ENCODE measurements around the gene NLRP6.
A peak's percentile ranks its signal among the peaks of the same experiment; 100 is the strongest.
"Not testable (repeated sequence)": the region's sequence is repeated elsewhere in the genome, so short reads cannot be mapped to it uniquely, and the experiment has no call there.

Gene NLRP6

DNA sequence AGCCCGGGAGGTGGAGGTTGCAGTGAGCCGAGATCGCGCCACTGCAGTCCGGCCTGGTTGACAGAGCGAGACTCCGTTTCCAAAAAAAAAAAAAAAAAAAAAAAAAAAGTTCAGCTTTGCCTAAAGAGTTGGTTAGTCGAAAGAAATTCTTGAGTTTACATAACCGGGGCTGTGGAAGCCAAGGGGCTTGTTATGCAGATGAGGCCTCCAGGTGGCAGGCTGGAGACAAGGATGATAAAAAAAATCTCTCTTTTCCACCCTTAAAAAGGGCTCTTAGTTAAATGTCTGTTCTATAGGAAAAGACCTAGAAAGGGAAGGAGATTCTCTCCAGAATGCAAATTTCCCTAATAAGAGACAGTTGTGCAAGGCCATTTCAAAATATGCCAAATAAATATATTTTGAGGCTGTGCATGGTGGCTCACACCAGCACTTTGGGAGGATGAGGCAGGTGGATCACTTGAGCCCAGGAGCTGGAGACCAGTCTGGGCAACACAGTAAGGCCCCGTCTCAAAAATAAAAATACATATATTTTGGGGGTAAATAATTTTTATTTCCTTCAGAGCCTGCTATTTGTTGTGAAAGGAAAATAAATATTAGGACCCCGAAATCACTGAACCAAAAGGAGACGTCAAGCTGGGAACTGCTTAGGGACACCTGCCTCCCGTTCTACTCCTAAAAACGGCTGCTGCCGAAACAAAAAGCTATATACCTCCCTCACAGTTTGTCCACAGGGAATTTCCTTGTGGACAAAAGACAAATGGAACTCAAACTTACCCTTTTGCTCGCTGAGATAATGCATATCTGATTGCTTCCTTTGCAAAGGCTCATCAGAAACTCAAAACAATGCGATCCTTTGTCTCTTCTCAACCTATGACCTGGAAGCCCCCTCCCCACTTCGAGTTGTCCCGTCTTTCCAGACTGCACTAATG lies 27.0 kb downstream of the NLRP6 start:
- DNase-seq (ENCODE audit: extremely low spot score, insufficient read length, low read depth): no peak
- peak; percentile 69 for FAIRE-seq

DNA sequence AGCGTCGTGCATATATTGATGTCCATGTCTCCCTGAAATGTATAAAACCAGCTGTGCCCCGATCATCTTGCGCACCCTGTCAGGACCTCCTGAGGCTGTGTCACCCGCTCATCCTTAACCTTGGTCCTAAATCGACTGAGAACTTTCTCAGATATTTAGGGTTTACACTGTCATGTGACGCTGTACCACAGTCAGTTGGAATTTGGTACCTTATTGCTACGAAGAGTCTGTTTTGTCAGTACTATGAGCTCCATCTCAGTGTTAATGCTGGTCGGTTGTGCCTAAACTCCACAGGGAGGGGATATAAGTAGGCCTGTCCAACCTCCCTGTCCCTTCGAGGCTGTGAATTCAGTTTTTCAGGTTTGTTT lies 27.6 kb downstream of the NLRP6 start:
- no peak for FAIRE-seq
- DNase-seq (ENCODE audit: extremely low spot score, insufficient read length, low read depth): no peak

DNA sequence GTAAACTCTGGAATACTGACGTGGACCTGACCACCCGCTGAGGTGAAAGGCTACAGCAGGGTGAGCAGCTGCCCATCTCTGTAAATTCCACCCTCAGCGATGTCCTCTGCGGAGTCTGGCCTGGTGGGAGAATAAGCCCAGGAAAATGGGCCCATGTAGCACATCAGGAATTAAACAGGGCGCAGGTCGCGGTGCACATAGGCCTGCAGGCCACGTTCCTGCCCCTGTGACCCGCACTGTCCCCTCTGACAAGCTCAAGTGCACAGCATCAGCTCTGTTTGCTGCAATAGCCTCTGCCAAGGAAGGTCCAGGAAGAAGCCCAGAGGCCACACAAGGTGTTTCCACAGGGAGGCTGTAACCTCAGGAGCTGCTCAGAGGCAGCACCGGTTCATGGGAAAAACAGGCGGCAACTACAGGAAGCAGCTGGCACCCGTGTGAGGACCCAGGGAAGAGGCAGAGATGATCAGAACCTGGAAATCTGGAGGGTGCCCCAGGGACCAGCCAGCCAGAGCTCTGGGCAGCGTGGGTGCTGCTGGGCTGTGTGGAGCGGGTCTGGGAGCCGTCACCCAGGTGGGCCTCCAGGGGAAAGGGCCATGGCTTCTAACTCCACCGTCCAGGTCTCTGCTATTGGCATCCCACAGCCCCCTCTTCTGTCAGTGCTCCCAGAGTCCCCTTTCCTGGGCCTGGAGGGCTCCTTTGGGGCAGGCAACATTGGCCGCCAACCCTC lies 28.6 kb downstream of the NLRP6 start:
- DNase-seq (ENCODE audit: extremely low spot score, insufficient read length, low read depth) (no peak), FAIRE-seq (no peak)

DNA sequence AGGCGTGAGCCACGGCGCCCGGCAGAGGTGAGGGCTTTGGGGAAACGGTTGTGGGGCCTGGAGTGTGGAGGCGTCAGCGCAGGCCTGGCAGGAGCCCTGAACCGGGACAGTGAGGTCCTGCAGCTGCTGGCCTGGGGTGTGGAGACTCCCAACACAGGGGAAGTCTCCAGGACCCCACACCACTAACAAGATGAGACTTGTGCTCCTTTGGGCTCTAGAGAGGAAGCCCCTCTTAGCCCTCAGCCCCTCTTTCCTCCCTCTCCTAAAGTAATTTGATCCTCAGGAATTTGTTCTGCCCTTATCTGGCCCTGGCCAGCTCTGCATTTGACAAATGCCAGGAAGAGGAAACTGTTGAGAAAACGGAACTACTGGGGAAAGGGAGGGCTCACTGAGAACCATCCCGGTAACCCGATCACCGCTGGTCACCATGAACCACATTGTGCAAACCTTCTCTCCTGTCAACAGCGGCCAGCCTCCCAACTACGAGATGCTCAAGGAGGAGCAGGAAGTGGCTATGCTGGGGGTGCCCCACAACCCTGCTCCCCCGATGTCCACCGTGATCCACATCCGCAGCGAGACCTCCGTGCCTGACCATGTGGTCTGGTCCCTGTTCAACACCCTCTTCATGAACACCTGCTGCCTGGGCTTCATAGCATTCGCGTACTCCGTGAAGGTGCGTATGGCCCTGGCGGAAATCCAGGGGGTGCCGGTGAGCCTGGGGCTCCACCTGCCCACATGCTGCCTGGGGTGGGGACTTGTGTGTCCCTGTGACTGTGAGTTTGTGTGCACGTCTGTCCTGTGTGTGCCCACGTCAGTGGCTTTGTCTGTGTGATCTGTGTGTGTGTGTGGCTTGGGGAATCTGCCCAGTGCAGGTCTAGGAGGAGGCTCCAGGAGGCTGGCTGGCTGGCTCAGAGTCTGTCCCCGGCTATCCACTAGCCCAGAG lies 29.8 kb downstream of the NLRP6 start, which contains the start of gene IFITM2:
Gene IFITM2 (plus strand): TSS at position 51 of the 943 bp plus-strand sequence. CDS start 377 bp downstream, at position 428.
- peak; percentile 71 for FAIRE-seq

DNA sequence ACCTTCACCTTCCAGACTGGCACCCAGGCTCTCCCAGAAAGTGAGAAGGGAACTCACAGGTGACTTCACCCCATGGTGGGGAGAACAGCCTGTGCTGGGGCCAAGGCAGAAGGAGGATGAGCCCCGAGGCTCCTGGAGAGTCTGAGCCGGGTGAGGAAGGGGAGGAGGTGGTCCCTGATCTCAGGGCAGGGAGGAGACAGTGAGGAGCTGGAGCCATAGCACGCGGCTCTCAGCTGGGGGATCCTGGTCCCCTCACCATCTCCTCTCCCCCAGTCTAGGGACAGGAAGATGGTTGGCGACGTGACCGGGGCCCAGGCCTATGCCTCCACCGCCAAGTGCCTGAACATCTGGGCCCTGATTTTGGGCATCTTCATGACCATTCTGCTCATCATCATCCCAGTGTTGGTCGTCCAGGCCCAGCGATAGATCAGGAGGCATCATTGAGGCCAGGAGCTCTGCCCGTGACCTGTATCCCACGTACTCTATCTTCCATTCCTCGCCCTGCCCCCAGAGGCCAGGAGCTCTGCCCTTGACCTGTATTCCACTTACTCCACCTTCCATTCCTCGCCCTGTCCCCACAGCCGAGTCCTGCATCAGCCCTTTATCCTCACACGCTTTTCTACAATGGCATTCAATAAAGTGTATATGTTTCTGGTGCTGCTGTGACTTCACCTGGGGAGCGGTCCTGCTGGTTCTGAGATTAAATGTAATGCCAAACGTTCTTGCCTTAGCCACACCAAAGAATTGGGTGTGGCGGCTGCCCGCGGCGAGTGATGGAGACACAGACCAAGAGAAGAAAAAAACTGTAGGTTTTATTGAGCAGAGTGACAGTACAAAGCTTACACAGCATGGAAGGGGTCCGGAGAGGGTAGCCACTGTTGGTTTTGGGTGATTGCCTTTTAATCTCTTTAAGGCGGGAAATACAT lies 30.8 kb downstream of the NLRP6 start:
- not testable (repeated sequence) for FAIRE-seq; DNase-seq (ENCODE audit: extremely low spot score, insufficient read length, low read depth)

More for the DNA sequence above, 29.8 kb downstream of the NLRP6 start, which contains the start of gene IFITM2:
- not testable (repeated sequence) for DNase-seq (ENCODE audit: extremely low spot score, insufficient read length, low read depth)

DNA sequence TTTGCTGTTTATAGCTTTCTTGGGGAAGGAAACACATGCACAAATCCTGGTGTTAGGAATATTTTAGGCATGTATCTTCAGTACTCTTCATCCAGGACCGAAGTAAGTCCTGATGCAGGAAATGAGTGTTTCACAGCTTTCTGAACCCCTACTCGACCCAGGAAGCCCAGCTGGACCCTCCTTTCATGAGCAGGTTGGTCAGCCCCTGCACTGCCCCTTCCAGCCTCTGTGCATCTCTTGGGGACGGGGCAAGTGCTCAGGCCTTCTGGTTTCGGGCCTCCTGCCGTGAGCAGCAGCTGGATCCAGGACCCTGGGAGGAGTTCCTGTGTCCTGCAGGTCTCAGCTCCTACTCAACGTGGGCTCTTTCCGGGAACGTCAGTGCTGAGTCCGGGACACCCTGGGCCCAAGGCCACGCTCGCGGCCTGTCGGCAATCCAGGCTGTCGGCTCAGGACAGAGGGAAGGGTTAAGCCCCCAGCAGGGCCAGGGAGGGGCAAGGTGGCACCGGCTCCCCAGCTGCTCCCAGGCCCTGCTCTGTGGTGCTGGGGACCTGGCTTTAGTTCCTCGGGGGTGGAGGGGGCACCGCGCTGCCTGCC lies 31.9 kb downstream of the NLRP6 start:
- DNase-seq (ENCODE audit: extremely low spot score, insufficient read length, low read depth); FAIRE-seq: not testable (repeated sequence)

DNA sequence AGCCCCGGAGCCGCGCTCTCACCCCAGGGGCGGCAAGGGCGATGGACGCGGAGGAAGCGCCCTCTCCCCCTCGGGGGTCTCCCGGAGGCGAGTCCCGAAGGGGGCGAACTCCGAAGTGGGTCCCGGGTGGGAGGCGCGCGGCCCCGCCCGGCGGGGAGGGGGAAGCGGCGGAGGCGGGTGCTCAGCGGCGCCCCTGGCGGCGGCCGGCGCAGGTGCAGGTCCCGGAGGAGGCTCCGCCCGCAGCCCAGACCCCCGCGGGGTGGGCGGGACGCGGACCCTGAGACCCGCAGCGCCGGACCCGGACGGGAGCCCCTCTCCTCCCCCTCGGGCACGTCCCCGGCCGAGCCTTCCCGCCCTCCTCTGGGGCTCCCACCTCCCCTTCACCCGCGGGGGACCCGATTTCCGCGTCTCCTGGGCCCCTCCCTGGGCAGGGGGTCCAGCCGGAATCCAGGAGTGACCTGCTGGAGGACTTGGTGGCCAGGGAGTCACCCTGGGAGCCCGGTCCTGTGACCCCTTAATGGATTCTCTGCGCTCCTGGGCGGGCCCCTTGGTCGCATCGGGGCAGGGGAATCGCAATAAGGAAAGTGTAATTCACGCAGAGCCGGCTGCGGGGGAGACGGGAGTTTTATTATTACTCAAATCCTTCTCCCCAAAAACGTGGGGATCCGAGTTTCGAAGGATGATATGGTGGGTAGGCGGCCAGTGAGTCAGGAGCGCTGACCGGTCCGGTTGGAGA lies 33.0 kb downstream of the NLRP6 start:
- DNase-seq (ENCODE audit: extremely low spot score, insufficient read length, low read depth): not testable (repeated sequence)
- peak; percentile 71 for FAIRE-seq

DNA sequence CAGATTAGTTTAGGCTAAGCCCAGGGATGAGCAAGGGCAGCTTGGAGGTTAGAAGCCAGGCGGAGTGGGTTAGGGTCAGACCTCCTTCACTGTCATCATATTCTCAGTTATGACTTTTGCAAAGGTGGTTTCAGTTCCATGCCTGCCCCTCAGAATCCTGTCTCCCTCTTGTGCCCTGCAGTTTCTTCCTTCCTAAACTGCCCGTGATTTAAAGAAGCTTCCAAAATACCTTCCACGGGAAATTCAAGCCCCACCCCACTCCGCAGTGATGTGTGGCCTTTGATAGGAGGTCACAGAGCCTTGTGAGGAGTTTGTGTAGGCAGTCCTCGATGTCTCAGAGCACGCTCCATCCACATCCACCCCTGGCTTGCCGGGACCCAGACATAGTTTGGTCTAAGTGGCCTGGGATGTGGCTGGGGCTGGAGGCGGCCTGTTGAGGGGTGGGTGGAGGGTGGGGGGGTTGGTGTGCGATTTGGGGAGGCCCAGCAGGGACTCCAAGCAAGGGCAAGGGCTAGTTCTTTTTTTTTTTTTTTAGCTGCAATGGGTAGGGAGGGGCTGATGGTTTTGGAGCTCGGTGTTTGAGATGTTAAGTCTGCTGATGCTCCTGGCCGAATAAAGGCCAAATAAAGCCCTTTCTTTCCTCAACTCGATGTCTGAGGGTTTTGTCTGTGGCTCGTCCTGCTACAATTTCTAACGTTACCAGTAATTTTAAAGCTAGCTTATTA lies 34.0 kb downstream of the NLRP6 start:
- FAIRE-seq: peak; percentile 56
- DNase-seq (ENCODE audit: extremely low spot score, insufficient read length, low read depth): no peak

DNA sequence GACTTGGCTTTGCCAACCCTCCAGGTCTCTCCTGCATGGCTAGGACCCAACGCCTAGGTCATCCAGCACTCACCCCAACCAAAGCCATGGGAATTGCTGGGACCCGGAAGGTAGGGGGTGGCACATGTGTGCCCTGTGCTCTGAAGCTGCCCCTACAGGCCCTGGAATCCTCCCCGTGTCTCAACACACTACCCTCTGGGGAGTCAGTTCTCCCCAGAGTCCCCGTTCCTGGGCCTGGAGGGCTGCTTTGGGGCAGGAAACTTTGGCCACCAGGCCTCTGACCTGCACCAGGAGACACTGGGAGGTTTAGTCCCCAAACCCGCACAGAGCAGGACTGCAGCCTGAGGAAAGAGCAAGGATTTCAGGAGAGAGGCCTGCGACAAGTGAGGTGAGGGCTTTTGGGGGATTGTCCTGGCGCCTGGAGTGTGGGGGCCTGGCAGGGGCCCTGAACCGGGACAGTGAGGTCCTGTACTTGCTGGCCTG lies 35.1 kb downstream of the NLRP6 start:
- no peak for FAIRE-seq
- DNase-seq (ENCODE audit: extremely low spot score, insufficient read length, low read depth): no peak

DNA sequence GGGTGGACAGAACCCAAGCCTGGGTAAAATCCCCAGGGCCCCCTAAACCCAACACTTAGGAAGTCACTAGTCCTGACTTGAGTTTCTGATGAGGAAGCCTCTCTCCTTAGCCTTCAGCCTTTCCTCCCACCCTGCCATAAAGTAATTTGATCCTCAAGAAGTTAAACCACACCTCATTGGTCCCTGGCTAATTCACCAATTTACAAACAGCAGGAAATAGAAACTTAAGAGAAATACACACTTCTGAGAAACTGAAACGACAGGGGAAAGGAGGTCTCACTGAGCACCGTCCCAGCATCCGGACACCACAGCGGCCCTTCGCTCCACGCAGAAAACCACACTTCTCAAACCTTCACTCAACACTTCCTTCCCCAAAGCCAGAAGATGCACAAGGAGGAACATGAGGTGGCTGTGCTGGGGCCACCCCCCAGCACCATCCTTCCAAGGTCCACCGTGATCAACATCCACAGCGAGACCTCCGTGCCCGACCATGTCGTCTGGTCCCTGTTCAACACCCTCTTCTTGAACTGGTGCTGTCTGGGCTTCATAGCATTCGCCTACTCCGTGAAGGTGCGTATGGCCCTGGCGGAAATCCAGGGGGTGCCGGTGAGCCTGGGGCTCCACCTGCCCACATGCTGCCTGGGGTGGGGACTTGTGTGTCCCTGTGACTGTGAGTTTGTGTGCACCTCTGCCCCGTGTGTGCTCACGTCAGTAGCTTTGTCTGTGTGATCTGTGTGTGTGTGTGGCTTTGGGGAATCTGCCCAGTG lies 35.8 kb downstream of the NLRP6 start, which contains the start of gene IFITM1:
Gene IFITM1 (plus strand): TSS at position 254 of the 767 bp plus-strand sequence. CDS start 131 bp downstream, at position 385.
- DNase-seq (ENCODE audit: extremely low spot score, insufficient read length, low read depth): peak; percentile 65
- FAIRE-seq: peak; percentile 91

DNA sequence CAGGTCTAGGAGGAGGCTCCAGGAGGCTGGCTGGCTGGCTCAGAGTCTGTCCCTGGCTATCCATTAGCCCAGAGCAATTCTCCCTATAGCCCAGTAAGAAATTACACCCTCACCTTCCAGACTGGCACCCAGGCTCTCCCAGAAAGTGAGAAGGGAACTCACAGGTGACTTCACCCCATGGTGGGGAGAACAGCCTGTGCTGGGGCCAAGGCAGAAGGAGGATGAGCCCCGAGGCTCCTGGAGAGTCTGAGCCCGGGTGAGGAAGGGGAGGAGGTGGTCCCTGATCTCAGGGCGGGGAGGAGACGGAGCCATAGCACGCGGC lies 36.3 kb downstream of the NLRP6 start:
- not testable (repeated sequence) for FAIRE-seq; DNase-seq (ENCODE audit: extremely low spot score, insufficient read length, low read depth)

DNA sequence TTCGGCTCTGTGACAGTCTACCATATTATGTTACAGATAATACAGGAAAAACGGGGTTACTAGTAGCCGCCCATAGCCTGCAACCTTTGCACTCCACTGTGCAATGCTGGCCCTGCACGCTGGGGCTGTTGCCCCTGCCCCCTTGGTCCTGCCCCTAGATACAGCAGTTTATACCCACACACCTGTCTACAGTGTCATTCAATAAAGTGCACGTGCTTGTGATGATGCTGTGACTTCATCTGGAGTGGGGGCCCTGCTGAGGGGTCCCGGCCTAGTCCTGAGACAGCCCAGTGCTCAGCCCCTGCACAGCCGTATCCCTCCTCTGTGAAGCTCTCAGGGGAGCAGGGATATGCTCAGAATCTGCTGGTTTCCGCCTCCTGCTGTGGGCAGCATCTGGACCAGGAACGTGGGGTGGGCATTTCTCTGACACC lies 36.9 kb downstream of the NLRP6 start:
- FAIRE-seq (no peak), DNase-seq (ENCODE audit: extremely low spot score, insufficient read length, low read depth) (no peak)

DNA sequence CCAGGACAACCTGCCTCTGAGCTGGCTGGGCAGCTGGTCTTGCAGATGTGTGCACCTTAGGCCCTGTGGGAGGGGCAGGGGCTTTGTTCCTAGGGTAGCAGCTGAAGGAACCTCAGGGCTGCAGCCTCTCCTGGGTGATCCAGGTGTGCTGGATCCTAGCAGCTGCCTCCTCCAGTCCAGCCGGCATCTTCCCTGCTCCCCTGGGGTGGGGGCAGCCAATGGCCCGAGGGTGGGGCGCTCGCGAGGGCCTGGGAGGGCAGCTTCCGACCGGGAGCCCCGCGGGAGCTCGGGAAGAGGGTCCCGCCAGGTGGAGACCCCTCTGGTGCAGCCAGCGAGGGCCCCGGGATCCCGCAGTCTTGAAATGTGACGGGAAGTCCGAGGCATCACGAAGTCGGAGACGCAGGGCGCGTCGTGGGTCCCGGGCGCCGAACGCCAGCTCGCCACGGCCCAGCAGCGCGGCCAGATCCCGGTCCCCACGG lies 37.3 kb downstream of the NLRP6 start:
- no peak for FAIRE-seq

DNA sequence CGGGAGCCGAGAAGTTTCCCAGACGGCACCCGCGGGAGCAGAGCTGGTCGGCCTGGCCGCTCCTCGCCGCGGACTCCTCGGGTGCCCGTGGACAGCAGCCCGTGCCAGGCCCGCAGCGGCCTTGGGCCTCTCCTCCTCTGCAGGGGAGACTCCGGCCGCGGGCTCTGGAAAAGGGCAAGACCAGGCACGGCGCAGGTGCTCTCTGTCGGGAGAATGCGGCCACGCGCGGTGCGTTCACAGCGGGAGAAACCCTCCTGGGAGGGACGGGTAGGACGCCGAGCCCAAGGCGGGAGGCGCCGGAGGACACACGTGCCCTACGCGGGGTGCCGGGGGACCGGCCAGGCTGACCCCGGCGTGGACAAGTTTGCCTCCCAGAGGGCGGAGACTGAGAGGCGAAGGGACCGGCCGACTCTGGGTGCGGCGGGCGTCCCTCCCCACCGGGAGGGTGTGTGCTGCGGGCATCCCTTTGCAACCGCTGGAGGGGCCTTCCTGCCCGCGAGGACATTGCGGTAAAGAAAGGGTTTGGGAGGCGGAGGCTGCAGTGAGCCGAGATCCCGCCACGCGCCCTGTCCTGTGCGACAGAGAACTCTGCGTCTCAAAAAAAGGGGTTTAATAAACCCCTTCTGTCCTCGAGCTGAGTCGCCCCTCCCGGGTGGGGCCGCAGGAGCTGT lies 38.0 kb downstream of the NLRP6 start:
- FAIRE-seq (no peak), DNase-seq (ENCODE audit: extremely low spot score, insufficient read length, low read depth) (no peak)

More for the DNA sequence above, 37.3 kb downstream of the NLRP6 start:
- DNase-seq (ENCODE audit: extremely low spot score, insufficient read length, low read depth): no peak

DNA sequence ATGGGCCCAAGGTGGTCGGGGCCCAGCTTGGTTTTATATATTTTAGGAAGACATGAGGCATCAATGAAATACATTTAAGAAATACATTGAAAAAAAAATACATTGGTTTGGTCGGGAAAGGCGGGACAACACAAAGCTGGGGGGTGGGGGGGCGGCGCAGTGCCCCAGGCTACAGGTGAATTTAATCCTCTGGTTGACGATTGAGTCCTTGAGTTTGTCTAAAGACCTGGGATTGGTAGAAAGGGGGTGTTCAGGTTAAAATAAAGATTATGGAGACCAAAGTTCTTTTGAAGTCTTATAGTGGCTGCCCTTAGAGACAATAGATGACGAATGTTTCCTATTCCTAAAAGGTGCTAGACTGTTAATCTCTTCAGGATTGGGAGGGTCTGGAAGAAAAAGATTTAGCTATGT lies 38.7 kb downstream of the NLRP6 start:
- DNase-seq (ENCODE audit: extremely low spot score, insufficient read length, low read depth) (no peak), FAIRE-seq (no peak)
